Type B pancreatic cell (in vitro differentiated cells): ENCODE results near the gene C2orf49. TPM values are rescaled to one million over a fixed set of nuclear protein-coding genes. Genes with fewer than 3 reads are reported as not detected.

Experiments
- DNase-seq: peaks from one replicate; pipeline ENCODE4 v3.0.0; 2021; ENCODE audit warnings: mixed read lengths; ENCODE audit not compliant: unreplicated experiment; ENCODE audit errors: extremely low spot score
- H3K27ac Mint-ChIP-seq: 2 replicates; pipeline ENCODE4 v1.8.0; 2021; ENCODE audit warnings: mild to moderate bottlenecking, mixed read lengths
- H3K27me3 Mint-ChIP-seq: 2 replicates; pipeline ENCODE4 v1.8.0; 2021; ENCODE audit warnings: mixed read lengths
- H3K36me3 Mint-ChIP-seq: 2 replicates; pipeline ENCODE4 v1.8.0; 2021; ENCODE audit warnings: mixed read lengths
- H3K4me1 Mint-ChIP-seq: one replicate; pipeline ENCODE4 v1.8.0; 2021; ENCODE audit warnings: mixed read lengths; ENCODE audit not compliant: unreplicated experiment
- H3K4me3 Mint-ChIP-seq: 2 replicates; pipeline ENCODE4 v1.8.0; 2021; ENCODE audit warnings: mild to moderate bottlenecking, mixed read lengths
- H3K9me3 Mint-ChIP-seq: 2 replicates; pipeline ENCODE4 v1.8.0; 2021; ENCODE audit warnings: mixed read lengths
- total RNA-seq: library from RNA; stranded (reverse); gene quantifications from 2 replicates; pipeline ENCODE4 v1.2.1, GENCODE V29; 2021; ENCODE audit warnings: low replicate concordance
- TF ChIP-seq, protein P1 (sequence below): fragments of 200-600 bp; sonication (generic); conservative IDR thresholded peaks from 2 replicates; pipeline ENCODE4 v1.5.0; 2021; ENCODE audit warnings: antibody characterized with exemption, mild to moderate bottlenecking

C2orf49 gene
- total RNA-seq, 1 donor from 2014 or later: 25.8 TPM

- H3K4me3 Mint-ChIP-seq: no peak overlapping the region
- peaks cover 3% of the 10 kb centered on the region for H3K4me1 Mint-ChIP-seq
- H3K9me3 Mint-ChIP-seq: peaks cover 4% of the 10 kb centered on the region
- H3K27ac Mint-ChIP-seq: no peak overlapping the region
- peaks cover 34% of the 10 kb centered on the region for H3K36me3 Mint-ChIP-seq
- no peak for DNase-seq
- TF ChIP-seq, protein P1, sequence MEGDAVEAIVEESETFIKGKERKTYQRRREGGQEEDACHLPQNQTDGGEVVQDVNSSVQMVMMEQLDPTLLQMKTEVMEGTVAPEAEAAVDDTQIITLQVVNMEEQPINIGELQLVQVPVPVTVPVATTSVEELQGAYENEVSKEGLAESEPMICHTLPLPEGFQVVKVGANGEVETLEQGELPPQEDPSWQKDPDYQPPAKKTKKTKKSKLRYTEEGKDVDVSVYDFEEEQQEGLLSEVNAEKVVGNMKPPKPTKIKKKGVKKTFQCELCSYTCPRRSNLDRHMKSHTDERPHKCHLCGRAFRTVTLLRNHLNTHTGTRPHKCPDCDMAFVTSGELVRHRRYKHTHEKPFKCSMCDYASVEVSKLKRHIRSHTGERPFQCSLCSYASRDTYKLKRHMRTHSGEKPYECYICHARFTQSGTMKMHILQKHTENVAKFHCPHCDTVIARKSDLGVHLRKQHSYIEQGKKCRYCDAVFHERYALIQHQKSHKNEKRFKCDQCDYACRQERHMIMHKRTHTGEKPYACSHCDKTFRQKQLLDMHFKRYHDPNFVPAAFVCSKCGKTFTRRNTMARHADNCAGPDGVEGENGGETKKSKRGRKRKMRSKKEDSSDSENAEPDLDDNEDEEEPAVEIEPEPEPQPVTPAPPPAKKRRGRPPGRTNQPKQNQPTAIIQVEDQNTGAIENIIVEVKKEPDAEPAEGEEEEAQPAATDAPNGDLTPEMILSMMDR: no peak
- no peaks in the 10 kb centered on the region for H3K27me3 Mint-ChIP-seq
Observed at GRCh38 chr2:105383432-105384166, 46.3 kb downstream of the C2orf49 start.

DNA sequence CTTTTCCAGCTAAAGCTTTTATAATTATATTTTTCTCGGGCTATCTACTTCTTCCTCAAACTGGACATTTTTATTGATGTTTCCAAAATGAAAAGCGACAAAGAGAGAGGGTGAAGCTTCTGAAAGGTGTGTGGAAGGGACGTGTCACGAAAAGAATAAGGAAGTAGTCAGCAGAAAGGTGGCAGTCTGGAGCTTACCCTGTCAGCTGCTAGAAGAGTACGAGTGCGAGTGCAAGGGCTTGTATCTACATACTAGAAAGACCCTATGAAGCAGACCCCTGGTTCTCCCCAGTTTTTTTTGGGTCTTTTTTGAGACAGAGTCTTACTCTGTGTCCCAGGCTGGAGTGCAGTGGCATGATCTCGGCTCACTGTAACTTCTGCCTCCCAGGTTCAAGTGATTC lies 46.9 kb downstream of the C2orf49 start:
- no peak overlapping the region for H3K4me3 Mint-ChIP-seq
- peaks cover 4% of the 10 kb centered on the region for H3K9me3 Mint-ChIP-seq
- peaks cover 4% of the 10 kb centered on the region for H3K4me1 Mint-ChIP-seq
- H3K36me3 Mint-ChIP-seq: peaks cover 38% of the 10 kb centered on the region
- H3K27me3 Mint-ChIP-seq: no peaks in the 10 kb centered on the region
- no peak for DNase-seq
- no peak overlapping the region for H3K27ac Mint-ChIP-seq
- TF ChIP-seq, protein P1: no peak

DNA sequence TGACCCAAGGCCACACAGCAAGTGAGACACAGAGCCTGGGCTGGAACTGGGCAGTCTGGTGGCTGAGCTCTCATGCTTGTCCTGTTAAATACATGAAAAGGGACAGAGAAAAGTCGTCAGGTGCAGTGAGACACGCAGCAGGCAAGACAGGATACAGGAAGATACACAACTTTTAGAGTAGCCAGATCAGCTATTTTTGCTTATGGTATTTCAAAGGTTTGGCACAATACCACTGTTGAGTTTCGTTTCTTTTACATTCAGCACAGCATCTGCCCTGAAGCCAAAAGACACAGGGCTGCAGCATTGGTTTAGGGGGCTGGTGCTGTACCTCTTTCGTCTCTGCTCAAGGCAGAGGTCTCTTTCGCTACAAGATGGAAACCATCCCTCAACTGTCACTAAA lies 47.5 kb downstream of the C2orf49 start:
- no peak for DNase-seq
- Mint-ChIP-seq H3K4me1 (peaks cover 8% of the 10 kb centered on the region), H3K4me3 (no peak overlapping the region), H3K36me3 (peaks cover 39% of the 10 kb centered on the region), H3K27me3 (no peaks in the 10 kb centered on the region), H3K27ac (no peak overlapping the region), H3K9me3 (peaks cover 4% of the 10 kb centered on the region)
- TF ChIP-seq, protein P1: no peak

DNA sequence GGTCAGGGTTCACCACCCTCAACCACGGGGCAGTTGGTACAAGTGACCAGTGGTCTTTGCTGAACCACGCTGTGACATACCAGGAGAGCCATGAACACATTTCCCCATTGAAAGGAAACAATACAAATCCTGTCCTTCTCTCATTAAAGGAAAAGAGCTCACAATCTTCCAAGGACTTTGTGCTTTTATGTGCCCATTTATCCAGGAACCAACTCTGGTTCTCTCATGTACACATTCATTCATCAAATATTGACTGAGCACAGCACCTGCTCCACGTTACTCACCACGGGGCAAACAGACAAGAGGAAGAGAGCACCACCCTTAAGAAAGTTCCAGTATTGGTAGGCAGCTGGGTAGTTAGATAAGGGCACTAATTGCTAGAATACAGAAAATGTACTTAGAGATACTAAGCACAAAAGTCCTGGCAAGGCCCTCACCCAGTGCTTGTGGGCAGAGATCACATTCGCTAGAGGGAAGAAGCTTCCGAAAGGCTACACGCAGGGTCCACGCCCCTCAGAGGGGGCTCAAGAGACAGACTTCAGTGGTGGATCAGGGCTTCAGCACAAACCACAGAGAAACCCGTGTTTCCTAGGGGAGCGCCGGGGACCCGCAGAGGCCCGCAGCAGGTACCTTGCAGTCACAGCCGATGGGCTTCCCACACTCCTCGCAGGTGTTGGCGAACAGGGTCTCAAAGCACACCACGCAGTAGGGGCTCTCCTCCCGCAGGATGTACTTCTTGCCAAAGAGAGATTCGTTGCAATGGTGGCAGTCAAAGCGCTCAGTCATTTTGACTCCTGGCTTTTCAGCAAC lies 48.6 kb downstream of the C2orf49 start:
- H3K4me1 Mint-ChIP-seq: peaks cover 9% of the 10 kb centered on the region
- no peaks in the 10 kb centered on the region for H3K27me3 Mint-ChIP-seq
- peaks cover 4% of the 10 kb centered on the region for H3K9me3 Mint-ChIP-seq
- H3K27ac Mint-ChIP-seq: no peak overlapping the region
- H3K36me3 Mint-ChIP-seq: peaks cover 39% of the 10 kb centered on the region
- H3K4me3 Mint-ChIP-seq: no peak overlapping the region
- TF ChIP-seq, protein P1: no peak
- DNase-seq: no peak

GRCh38 chr2:105387225-105387624 lies 49.9 kb downstream of the C2orf49 start:
- DNase-seq: no peak
- Mint-ChIP-seq H3K27me3 (no peaks in the 10 kb centered on the region), H3K4me1 (peaks cover 13% of the 10 kb centered on the region), H3K9me3 (peaks cover 4% of the 10 kb centered on the region), H3K4me3 (no peak overlapping the region), H3K36me3 (peaks cover 42% of the 10 kb centered on the region), H3K27ac (no peak overlapping the region)
- TF ChIP-seq, protein P1: no peak
